PC-3 (cell line): ENCODE measurements around the gene TRMT61A. TPM values are rescaled to one million over a fixed set of nuclear protein-coding genes. Genes with fewer than 3 reads are reported as not detected.

ENCODE experiments used
- ATAC-seq: fragments of 200-7000 bp; cut with Tn5 transposase; 2 replicates; pipeline ENCODE4 v1.9.1; 2020; ENCODE audit warnings: mild to moderate bottlenecking, moderate library complexity
- BruUV-seq: library from RNA; stranded (reverse); fragments of 400-500 nt; replicated peaks from 2 replicates; lab custom pipeline; 2021; lab: Mats Ljungman, UMichigan
- CTCF ChIA-PET: fragments of 300-600 bp; sonication (Branson Sonifier 250); formaldehyde crosslinking; loops from one replicate; lab custom pipeline; 2022; ENCODE audit warnings: antibody characterized with exemption; lab: Charles Lee
- POLR2A ChIA-PET: fragments of 300-600 bp; sonication (Branson Sonifier 250); formaldehyde crosslinking; loops from one replicate; lab custom pipeline; 2022; ENCODE audit warnings: antibody characterized with exemption; ENCODE audit not compliant: unreplicated experiment; lab: Charles Lee
- DNase-seq: peaks from one replicate; pipeline ENCODE4 v3.0.0-alpha.2; 2015
- H2AFZ ChIP-seq: fragments of 300-600 bp; sonication (generic); 2 replicates; pipeline ENCODE4 v1.6.0; 2016; ENCODE audit warnings: antibody characterized with exemption, low read length
- H3F3A ChIP-seq: fragments of 300-600 bp; sonication (generic); one replicate; pipeline ENCODE4 v1.6.0; 2017; ENCODE audit warnings: antibody characterized with exemption, low read length, control low read depth, mild to moderate bottlenecking; ENCODE audit not compliant: unreplicated experiment
- H3K27ac ChIP-seq: fragments of 300-600 bp; sonication (generic); 2 replicates; pipeline ENCODE4 v1.5.1; 2016; ENCODE audit warnings: mild to moderate bottlenecking, low read length
- H3K27me3 ChIP-seq: fragments of 300-600 bp; sonication (generic); 2 replicates; pipeline ENCODE4 v1.6.1; 2016; ENCODE audit warnings: low read length, mixed read lengths
- H3K36me3 ChIP-seq: fragments of 300-600 bp; sonication (generic); 2 replicates; pipeline ENCODE4 v1.6.1; 2016; ENCODE audit warnings: low read depth, mixed run types, low read length, mixed read lengths
- H3K4me1 ChIP-seq: fragments of 300-600 bp; sonication (generic); 2 replicates; pipeline ENCODE4 v1.5.1; 2016; ENCODE audit warnings: low read length; ENCODE audit not compliant: insufficient read depth
- H3K4me2 ChIP-seq: fragments of 300-600 bp; sonication (generic); 2 replicates; pipeline ENCODE4 v1.6.0; 2016; ENCODE audit warnings: low read length
- H3K4me3 ChIP-seq: fragments of 300-600 bp; sonication (generic); 2 replicates; pipeline ENCODE4 v1.5.1; 2016; ENCODE audit warnings: mild to moderate bottlenecking, low read length, mixed read lengths
- H3K79me2 ChIP-seq: fragments of 300-600 bp; sonication (generic); 2 replicates; pipeline ENCODE4 v1.6.1; 2017; ENCODE audit warnings: low read length, mixed read lengths
- H3K9ac ChIP-seq: fragments of 300-600 bp; sonication (generic); 2 replicates; pipeline ENCODE4 v1.6.0; 2016; ENCODE audit warnings: mild to moderate bottlenecking, low read length
- H3K9me2 ChIP-seq: fragments of 300-600 bp; sonication (generic); replicated peaks from 2 replicates; pipeline ENCODE4 v1.6.1; 2016; ENCODE audit warnings: mixed run types, low read length, mixed read lengths
- H3K9me3 ChIP-seq: fragments of 300-600 bp; sonication (generic); 2 replicates; pipeline ENCODE4 v1.6.1; 2016; ENCODE audit warnings: low read length, mixed read lengths
- H4K20me1 ChIP-seq: fragments of 300-600 bp; sonication (generic); 2 replicates; pipeline ENCODE4 v1.6.1; 2016; ENCODE audit warnings: low read length, mixed read lengths
- CTCF ChIP-seq: fragments of 300-600 bp; sonication (generic); conservative IDR thresholded peaks from 2 replicates; pipeline ENCODE4 v1.5.1; 2017; ENCODE audit warnings: antibody characterized with exemption, low read depth, mild to moderate bottlenecking, low read length
- EZH2 ChIP-seq: fragments of 300-600 bp; sonication (generic); IDR thresholded peaks from one replicate; pipeline ENCODE4 v1.6.1; 2017; ENCODE audit warnings: antibody characterized with exemption, mild to moderate bottlenecking, low read length; ENCODE audit not compliant: unreplicated experiment
- EZH2phosphoT487 ChIP-seq: fragments of 300-600 bp; sonication (generic); IDR thresholded peaks from 2 replicates; pipeline ENCODE4 v1.6.1; 2018; ENCODE audit warnings: mild to moderate bottlenecking, antibody characterized with exemption, low read length, borderline replicate concordance
- intact Hi-C: fragments of 100-400 bp; cut with micrococcal nuclease; formaldehyde crosslinking; loops from 2 replicates; pipeline ENCODE4 v1.9.0; 2023
- total RNA-seq: library from RNA; depleted of rRNA; stranded (reverse); fragments of >200 nt; gene quantifications from 2 replicates; pipeline ENCODE4 v1.2.3, GENCODE V29; 2014; rRNA removed

TRMT61A gene
- total RNA-seq, 1 experiment from 2014 or later, result 51.2 TPM

DNA sequence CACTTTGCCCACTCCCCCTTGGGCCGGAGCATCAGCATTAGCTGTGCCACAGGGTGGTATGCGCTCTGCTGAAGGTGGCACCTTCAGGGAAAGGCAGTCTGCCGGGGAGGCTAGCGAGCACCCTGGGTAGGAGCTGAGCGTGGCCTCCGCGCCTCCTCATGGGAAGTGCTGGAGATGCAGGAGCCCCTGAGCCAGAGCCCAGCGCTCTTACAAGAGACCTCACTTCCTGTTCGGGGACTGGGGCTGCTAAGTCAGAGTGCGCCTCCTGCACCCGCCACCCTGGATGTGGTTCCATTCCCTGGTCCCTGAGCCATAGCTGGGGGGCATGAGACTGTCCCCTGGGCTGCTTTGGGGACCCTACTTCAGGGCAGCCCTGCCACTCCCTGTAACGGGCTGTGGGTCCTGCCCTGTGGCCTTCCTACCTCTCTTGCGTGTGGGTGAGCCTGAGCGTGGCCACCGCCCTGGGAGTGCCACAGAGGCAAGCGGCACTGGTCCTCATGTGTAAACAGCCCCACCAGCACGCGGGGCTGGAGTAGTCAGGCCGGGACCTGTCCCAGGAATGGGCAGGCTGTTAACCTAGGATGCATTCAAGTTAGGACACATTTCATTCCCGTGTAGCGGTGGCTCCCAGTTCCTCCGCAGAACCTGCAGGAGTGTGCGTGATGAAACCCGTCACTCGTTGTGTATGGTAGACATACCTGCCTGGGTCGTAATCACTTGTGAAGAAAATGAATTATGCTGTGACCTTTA lies 53.1 kb downstream of the TRMT61A start:
- Histone ChIP-seq H4K20me1 (no peaks in the 10 kb centered on the region), H2AFZ (no peak overlapping the region), H3K27ac (no peak overlapping the region), H3F3A (no peaks in the 10 kb centered on the region), H3K4me2 (no peak overlapping the region), H3K36me3 (peaks cover 14% of the 10 kb centered on the region), H3K27me3 (no peaks in the 10 kb centered on the region), H3K4me3 (no peak overlapping the region), H3K9me3 (no peaks in the 10 kb centered on the region), H3K9me2 (no peaks in the 10 kb centered on the region), H3K4me1 (peaks cover 4% of the 10 kb centered on the region), H3K79me2 (peaks cover 10% of the 10 kb centered on the region; the same call in 1 of the 2 replicates), H3K9ac (no peak overlapping the region)
- CTCF ChIA-PET, result no interaction called here
- no TSS peak for BruUV-seq
- POLR2A ChIA-PET, result no interaction called here
- ATAC-seq, result no peak
- no peak for DNase-seq
- intact Hi-C loops, result no loop called here
- TF ChIP-seq EZH2 (no peak), CTCF (no peak), EZH2phosphoT487 (no peak)

DNA sequence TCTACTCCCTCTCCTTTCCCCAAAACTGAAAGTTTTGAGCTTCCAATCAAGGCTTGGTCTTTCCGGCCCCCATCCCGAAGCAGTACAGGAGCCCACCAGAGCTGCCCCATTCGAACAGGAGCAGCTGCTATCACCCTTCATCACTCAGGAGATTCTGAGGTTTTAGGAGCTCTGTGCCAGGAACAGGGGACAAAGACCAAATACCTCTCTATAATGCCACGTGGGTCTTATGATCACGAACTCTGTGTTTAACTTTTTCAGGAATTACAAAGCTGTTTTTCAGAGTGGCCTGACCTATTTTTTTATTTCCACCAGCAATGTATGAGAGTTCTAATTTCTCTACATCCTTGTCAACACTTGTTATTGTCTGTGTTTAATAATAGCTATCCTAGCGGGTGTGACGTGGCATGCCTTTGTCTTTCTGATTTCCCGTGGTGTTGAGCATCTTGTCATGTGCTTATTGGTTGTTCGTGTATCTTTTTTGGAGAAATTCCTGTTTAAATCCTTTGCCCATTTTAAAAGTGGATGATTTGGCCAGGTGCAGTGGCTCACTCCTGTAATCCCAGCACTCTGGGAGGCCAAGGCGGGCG lies 55.4 kb downstream of the TRMT61A start:
- Histone ChIP-seq H3K27me3 (no peaks in the 10 kb centered on the region), H3K4me1 (no peaks in the 10 kb centered on the region), H3F3A (no peaks in the 10 kb centered on the region), H3K4me3 (no peak overlapping the region), H3K4me2 (no peak overlapping the region), H3K36me3 (peaks cover 5% of the 10 kb centered on the region; the same call in 1 of the 2 replicates), H3K9ac (no peak overlapping the region), H2AFZ (no peak overlapping the region), H4K20me1 (no peaks in the 10 kb centered on the region), H3K79me2 (no peaks in the 10 kb centered on the region), H3K9me3 (no peaks in the 10 kb centered on the region), H3K27ac (no peak overlapping the region), H3K9me2 (no peaks in the 10 kb centered on the region)
- no TSS peak for BruUV-seq
- ATAC-seq, result no peak
- ChIA-PET CTCF (no interaction called here), POLR2A (no interaction called here)
- TF ChIP-seq CTCF, result no peak
- TF ChIP-seq EZH2phosphoT487, result no peak
- no peak for TF ChIP-seq EZH2
- intact Hi-C loops, result no loop called here
- no peak for DNase-seq

Other genes with a start within 250 kb of the TRMT61A start
- 198 and 216 TPM in 2 replicates for gene EIF5, start 195.0 kb upstream of the TRMT61A start, total RNA-seq
- 69.9 and 73.4 TPM in 2 replicates for gene MARK3, start 143.8 kb upstream of the TRMT61A start, total RNA-seq
- gene CKB, start 6.4 kb upstream of the TRMT61A start, total RNA-seq, result 299 and 324 TPM in 2 replicates
- gene BAG5, start 33.5 kb downstream of the TRMT61A start, total RNA-seq, result 28.1 and 33.0 TPM in 2 replicates
- gene COA8, start 33.8 kb downstream of the TRMT61A start, total RNA-seq, result 52.7 and 62.3 TPM in 2 replicates
- 306 and 466 TPM in 2 replicates for gene KLC1, start 100.0 kb downstream of the TRMT61A start, total RNA-seq
- gene XRCC3, start 186.3 kb downstream of the TRMT61A start, total RNA-seq, result 61.3 and 80.3 TPM in 2 replicates
- 47.2 and 50.1 TPM in 2 replicates for gene ZFYVE21, start 186.6 kb downstream of the TRMT61A start, total RNA-seq